ENCODE results near the gene LRRC36. TPM values are rescaled to one million over a fixed set of nuclear protein-coding genes. Genes with fewer than 3 reads are reported as not detected.

The LRRC36 gene
- total RNA-seq, 6 experiments from 2014 or later = not detected

DNA sequence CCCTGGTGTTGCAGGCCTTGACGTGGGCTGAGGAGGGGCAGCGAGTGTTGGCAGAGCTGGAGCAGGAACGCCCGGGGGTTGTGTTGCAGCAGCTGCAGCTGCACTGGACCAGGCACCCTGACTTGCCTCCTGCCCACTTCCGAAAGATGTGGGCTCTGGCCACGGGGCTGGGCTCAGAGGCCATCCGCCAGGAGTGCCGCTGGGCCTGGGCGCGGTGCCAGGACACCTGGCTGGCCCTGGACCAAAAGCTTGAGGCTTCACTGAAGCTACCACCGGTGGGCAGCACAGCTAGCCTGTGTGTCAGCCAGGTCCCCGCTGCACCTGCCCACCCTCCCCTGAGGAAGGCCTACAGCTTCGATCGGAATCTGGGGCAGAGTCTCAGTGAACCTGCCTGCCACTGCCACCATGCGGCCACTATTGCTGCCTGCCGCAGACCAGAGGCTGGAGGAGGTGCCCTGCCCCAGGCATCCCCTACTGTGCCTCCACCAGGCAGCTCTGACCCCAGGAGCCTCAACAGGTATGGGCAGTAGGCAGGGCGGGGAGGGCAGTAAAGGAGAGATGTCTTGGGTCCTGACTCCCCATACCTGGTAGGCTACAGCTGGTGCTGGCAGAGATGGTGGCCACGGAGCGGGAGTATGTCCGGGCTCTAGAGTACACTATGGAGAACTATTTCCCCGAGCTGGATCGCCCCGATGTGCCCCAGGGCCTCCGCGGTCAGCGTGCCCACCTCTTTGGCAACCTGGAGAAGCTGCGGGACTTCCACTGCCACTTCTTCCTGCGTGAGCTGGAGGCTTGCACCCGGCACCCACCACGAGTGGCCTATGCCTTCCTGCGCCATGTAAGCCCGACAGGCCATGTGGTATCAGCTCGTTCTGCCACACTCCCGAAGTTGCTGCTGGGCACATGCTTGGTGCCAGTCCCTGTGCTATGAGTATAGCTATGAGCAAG lies 41.6 kb upstream of the LRRC36 start:
- no peaks in the 10 kb centered on the region for H3K36me3 ChIP-seq
- ATAC-seq = peak; percentile 78 to 92 (median 84)
- H3K9me3 ChIP-seq = no peaks in the 10 kb centered on the region
- TF ChIP-seq, protein P1, sequence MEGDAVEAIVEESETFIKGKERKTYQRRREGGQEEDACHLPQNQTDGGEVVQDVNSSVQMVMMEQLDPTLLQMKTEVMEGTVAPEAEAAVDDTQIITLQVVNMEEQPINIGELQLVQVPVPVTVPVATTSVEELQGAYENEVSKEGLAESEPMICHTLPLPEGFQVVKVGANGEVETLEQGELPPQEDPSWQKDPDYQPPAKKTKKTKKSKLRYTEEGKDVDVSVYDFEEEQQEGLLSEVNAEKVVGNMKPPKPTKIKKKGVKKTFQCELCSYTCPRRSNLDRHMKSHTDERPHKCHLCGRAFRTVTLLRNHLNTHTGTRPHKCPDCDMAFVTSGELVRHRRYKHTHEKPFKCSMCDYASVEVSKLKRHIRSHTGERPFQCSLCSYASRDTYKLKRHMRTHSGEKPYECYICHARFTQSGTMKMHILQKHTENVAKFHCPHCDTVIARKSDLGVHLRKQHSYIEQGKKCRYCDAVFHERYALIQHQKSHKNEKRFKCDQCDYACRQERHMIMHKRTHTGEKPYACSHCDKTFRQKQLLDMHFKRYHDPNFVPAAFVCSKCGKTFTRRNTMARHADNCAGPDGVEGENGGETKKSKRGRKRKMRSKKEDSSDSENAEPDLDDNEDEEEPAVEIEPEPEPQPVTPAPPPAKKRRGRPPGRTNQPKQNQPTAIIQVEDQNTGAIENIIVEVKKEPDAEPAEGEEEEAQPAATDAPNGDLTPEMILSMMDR (IDR thresholded peaks at IDR 0.05) = peak; percentile 55 to 66 (median 58)
- no peak for TF ChIP-seq POLR2A (IDR thresholded peaks at IDR 0.05)
- no peak overlapping the region for H3K4me3 ChIP-seq
- no peaks in the 10 kb centered on the region for H3K4me1 ChIP-seq
- H3K27ac ChIP-seq = no peak overlapping the region
- WGBS (ENCODE audit: insufficient coverage, low coverage, low lambda C conversion rate, missing lambda C conversion rate) = 51% methylated on average over 6 of the region's 34 CpGs
- H3K27me3 ChIP-seq = no peaks in the 10 kb centered on the region
- intact Hi-C loops (cut with DNase I) = no loop called here
- DNase-seq = peak in 2 of 3 donors; percentile 64 to 68

DNA sequence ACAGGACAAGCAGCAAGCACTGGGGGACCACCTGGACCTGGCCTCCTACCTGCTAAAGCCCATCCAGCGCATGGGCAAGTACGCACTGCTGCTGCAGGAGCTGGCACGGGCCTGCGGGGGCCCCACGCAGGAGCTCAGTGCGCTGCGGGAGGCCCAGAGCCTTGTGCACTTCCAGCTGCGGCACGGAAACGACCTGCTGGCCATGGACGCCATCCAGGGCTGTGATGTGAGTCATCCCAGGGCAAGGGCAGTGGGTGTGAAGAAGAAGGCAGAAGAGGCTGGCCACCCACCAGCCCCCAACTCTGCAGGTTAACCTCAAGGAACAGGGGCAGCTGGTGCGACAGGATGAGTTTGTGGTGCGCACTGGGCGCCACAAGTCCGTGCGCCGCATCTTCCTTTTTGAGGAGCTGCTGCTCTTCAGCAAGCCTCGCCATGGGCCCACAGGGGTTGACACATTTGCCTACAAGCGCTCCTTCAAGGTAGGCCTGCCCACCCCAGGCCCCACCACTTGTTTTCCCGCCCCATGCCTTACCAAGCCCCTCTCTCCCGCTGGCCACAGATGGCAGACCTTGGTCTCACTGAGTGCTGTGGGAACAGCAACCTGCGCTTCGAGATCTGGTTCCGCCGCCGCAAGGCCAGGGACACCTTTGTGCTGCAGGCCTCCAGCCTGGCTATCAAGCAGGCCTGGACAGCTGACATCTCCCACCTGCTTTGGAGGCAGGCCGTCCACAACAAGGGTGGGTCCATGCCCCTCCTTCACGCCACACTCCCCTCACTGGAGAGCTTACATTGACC lies 40.0 kb upstream of the LRRC36 start:
- H3K4me1 ChIP-seq = no peaks in the 10 kb centered on the region
- H3K36me3 ChIP-seq = no peaks in the 10 kb centered on the region
- DNase-seq (no peak), ATAC-seq (no peak)
- H3K27ac ChIP-seq = no peak overlapping the region
- TF ChIP-seq, protein P1 (IDR thresholded peaks at IDR 0.05) = no peak
- no peak for TF ChIP-seq POLR2A (IDR thresholded peaks at IDR 0.05)
- H3K27me3 ChIP-seq = no peaks in the 10 kb centered on the region
- intact Hi-C loops (cut with DNase I) = no loop called here
- no peak overlapping the region for H3K4me3 ChIP-seq
- no peaks in the 10 kb centered on the region for H3K9me3 ChIP-seq
- 96% methylated on average over 7 of the region's 28 CpGs for WGBS (ENCODE audit: insufficient coverage, low coverage, low lambda C conversion rate, missing lambda C conversion rate)

DNA sequence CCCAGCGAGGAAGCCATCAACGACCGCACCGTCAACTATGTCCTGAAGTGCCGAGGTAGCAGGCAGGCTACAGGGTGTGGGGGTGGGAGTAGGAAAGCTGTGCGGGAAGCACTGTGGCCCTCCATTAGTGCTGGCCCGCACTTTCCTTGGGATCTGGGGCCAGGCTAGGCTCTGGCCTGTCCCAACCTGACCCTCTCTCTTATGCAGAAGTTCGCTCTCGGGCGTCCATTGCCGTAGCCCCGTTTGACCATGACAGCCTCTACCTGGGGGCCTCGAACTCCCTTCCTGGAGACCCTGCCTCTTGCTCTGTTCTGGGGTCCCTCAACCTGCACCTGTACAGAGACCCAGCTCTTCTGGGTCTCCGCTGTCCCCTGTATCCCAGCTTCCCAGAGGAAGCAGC lies 38.7 kb upstream of the LRRC36 start:
- no peak overlapping the region for H3K27ac ChIP-seq
- no peak overlapping the region for H3K4me3 ChIP-seq
- DNase-seq (no peak), ATAC-seq (no peak)
- H3K36me3 ChIP-seq = no peaks in the 10 kb centered on the region
- intact Hi-C loops (cut with DNase I) = no loop called here
- WGBS (ENCODE audit: insufficient coverage, low coverage, low lambda C conversion rate, missing lambda C conversion rate) = no CpG with 5 or more reads among the region's 14 CpGs
- H3K9me3 ChIP-seq = no peaks in the 10 kb centered on the region
- H3K4me1 ChIP-seq = no peaks in the 10 kb centered on the region
- TF ChIP-seq, protein P1 (IDR thresholded peaks at IDR 0.05) = no peak
- H3K27me3 ChIP-seq = no peaks in the 10 kb centered on the region

GRCh38 chr16:67291461-67291860 lies 35.2 kb upstream of the LRRC36 start:
- Histone ChIP-seq H3K9me3 (no peaks in the 10 kb centered on the region), H3K4me3 (no peak overlapping the region), H3K27ac (no peak overlapping the region), H3K4me1 (no peaks in the 10 kb centered on the region), H3K27me3 (no peaks in the 10 kb centered on the region), H3K36me3 (no peaks in the 10 kb centered on the region)
- TF ChIP-seq POLR2A (IDR thresholded peaks at IDR 0.05) = no peak
- TF ChIP-seq, protein P1 (IDR thresholded peaks at IDR 0.05) = no peak
- 61% methylated on average over 6 of the region's 7 CpGs for WGBS (ENCODE audit: insufficient coverage, low coverage, low lambda C conversion rate, missing lambda C conversion rate)
- intact Hi-C loops (cut with DNase I) = no loop called here
- ATAC-seq = no peak
- no peak for DNase-seq

Measured in right lobe of liver (tissue), 6 donors.